GM12801 (cell line): ENCODE results near the gene TAOK1.

ENCODE experiments used
- CTCF ChIP-seq: IDR thresholded peaks from one replicate; pipeline ENCODE4 v1.5.1; 2011; ENCODE audit warnings: control low read depth; ENCODE audit not compliant: insufficient read length; ENCODE audit errors: extremely low read depth

The TAOK1 gene

GRCh38 chr17:29363716-29364115, 26.4 kb upstream of the TAOK1 start:
- TF ChIP-seq CTCF, result no peak

GRCh38 chr17:29364691-29365090, 25.5 kb upstream of the TAOK1 start:
- TF ChIP-seq CTCF, result no peak

- TF ChIP-seq CTCF, result no peak
These were observed 22.0 kb upstream of the TAOK1 start for GRCh38 chr17:29368161-29368560.

- no peak for TF ChIP-seq CTCF
These were observed 21.2 kb upstream of the TAOK1 start for GRCh38 chr17:29368926-29369325.

GRCh38 chr17:29369831-29370735, 20.1 kb upstream of the TAOK1 start:
- no peak for TF ChIP-seq CTCF

- TF ChIP-seq CTCF, result no peak
These were observed 13.4 kb upstream of the TAOK1 start for GRCh38 chr17:29376667-29377270.

GRCh38 chr17:29378500-29378899, 11.7 kb upstream of the TAOK1 start:
- no peak for TF ChIP-seq CTCF
